ENCODE measurements around the gene FRMD5. TPM values are rescaled to one million over a fixed set of nuclear protein-coding genes. Genes with fewer than 3 reads are reported as not detected.

The FRMD5 gene
- total and polyA plus RNA-seq, 3 experiments from 2014 or later = 0.28 to 0.44 (median 0.37) TPM

DNA sequence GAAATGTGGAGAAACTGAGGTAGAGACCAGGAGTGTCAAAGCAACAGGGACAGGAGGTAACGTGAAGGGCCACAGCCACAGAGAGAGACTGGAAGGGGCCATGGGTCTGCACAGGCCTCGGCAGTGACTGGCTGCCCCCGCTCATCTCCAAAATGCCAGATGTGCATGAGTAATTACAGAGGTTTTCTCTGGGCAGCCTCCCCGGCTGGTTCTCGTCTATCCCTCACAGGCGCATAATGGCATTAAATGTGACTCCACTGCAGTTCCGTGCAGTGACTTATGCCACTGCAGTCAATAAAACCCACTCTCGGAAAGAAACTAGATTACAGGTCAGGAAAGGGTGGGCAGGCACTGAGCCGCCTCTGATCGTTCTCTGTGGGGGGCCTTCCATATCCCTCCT is 293.6 kb downstream of the FRMD5 start:
- H3K4me3 Mint-ChIP-seq = no peak overlapping the region
- H3K27me3 Mint-ChIP-seq = peaks cover 0 to 3% of the 10 kb centered on the region in 2 donors
- H3K36me3 ChIP-seq (ENCODE audit: insufficient read depth, low read length) = no peaks in the 10 kb centered on the region
- CTCF ChIA-PET = interaction anchor here (1.1 kb wide), 1 partner anchor 10 kb away, joined by 3 read pairs; no protein-coding TSS in a partner anchor
- H3K27ac ChIP-seq (ENCODE audit: low read depth, low read length) = no peak overlapping the region
- H3K9me3 ChIP-seq (ENCODE audit: low read length) = no peaks in the 10 kb centered on the region
- no peak for DNase-seq
- POLR2A ChIA-PET = no interaction called here
- H3K36me3 Mint-ChIP-seq = no peaks in the 10 kb centered on the region
- H3K27me3 ChIP-seq (ENCODE audit: insufficient read depth, low read length, poor library complexity, severe bottlenecking) = no peaks in the 10 kb centered on the region
- no peaks in the 10 kb centered on the region for H3K4me1 ChIP-seq (ENCODE audit: insufficient read depth, low read length)
- no peak overlapping the region for H3K4me3 ChIP-seq (ENCODE audit: low read length)
- no peaks in the 10 kb centered on the region for H3K9me3 Mint-ChIP-seq
- peak overlapping the region in 1 of 8 donors; percentile 76 for H3K27ac Mint-ChIP-seq
- H3K4me1 Mint-ChIP-seq = peaks cover 2 to 5% (median 4%) of the 10 kb centered on the region in 3 donors

DNA sequence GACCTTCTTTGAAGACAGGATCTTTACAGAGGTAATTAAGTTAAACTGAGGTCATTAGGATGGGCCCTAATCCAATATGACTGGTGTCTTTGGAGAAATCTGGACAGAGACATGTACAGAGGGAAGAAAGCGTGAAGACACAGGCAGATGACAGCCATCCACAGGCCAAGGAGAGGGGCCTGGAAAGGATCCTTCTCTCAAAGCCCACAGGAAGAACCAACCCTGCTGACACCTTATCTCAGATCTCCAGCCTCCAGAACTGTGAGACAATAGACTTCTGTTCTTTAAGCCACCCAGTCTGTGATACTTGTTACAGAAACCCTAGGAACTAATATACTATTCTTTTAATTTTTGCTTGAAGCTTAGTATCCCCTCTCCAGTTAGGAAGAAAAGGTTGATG is 294.1 kb downstream of the FRMD5 start:
- no peak overlapping the region for H3K4me3 ChIP-seq (ENCODE audit: low read length)
- H3K36me3 Mint-ChIP-seq = no peaks in the 10 kb centered on the region
- H3K27ac Mint-ChIP-seq = peak overlapping the region in 1 of 8 donors; percentile 76
- no peaks in the 10 kb centered on the region for H3K4me1 ChIP-seq (ENCODE audit: insufficient read depth, low read length)
- no peaks in the 10 kb centered on the region for H3K9me3 Mint-ChIP-seq
- no peaks in the 10 kb centered on the region for H3K27me3 ChIP-seq (ENCODE audit: insufficient read depth, low read length, poor library complexity, severe bottlenecking)
- CTCF ChIA-PET = no interaction called here
- no peak overlapping the region for H3K4me3 Mint-ChIP-seq
- H3K9me3 ChIP-seq (ENCODE audit: low read length) = no peaks in the 10 kb centered on the region
- POLR2A ChIA-PET = no interaction called here
- no peak overlapping the region for H3K27ac ChIP-seq (ENCODE audit: low read depth, low read length)
- H3K36me3 ChIP-seq (ENCODE audit: insufficient read depth, low read length) = no peaks in the 10 kb centered on the region
- no peak for DNase-seq
- H3K4me1 Mint-ChIP-seq = peaks cover 2 to 5% (median 4%) of the 10 kb centered on the region in 3 donors
- H3K27me3 Mint-ChIP-seq = peaks cover 0 to 3% of the 10 kb centered on the region in 2 donors

GRCh38 chr15:43899928-43900327 is 295.1 kb downstream of the FRMD5 start:
- Mint-ChIP-seq H3K36me3 (no peaks in the 10 kb centered on the region), H3K4me3 (no peak overlapping the region), H3K4me1 (peaks cover 2 to 5% (median 4%) of the 10 kb centered on the region in 3 donors), H3K9me3 (no peaks in the 10 kb centered on the region), H3K27ac (no peak overlapping the region), H3K27me3 (peaks cover 1 to 3% of the 10 kb centered on the region in 2 donors)
- H3K4me3 ChIP-seq (ENCODE audit: low read length) = no peak overlapping the region
- H3K4me1 ChIP-seq (ENCODE audit: insufficient read depth, low read length) = no peaks in the 10 kb centered on the region
- no peak for DNase-seq
- H3K27ac ChIP-seq (ENCODE audit: low read depth, low read length) = no peak overlapping the region
- no peaks in the 10 kb centered on the region for H3K27me3 ChIP-seq (ENCODE audit: insufficient read depth, low read length, poor library complexity, severe bottlenecking)
- no peaks in the 10 kb centered on the region for H3K9me3 ChIP-seq (ENCODE audit: low read length)
- H3K36me3 ChIP-seq (ENCODE audit: insufficient read depth, low read length) = no peaks in the 10 kb centered on the region
- ChIA-PET CTCF (no interaction called here), POLR2A (no interaction called here)

DNA sequence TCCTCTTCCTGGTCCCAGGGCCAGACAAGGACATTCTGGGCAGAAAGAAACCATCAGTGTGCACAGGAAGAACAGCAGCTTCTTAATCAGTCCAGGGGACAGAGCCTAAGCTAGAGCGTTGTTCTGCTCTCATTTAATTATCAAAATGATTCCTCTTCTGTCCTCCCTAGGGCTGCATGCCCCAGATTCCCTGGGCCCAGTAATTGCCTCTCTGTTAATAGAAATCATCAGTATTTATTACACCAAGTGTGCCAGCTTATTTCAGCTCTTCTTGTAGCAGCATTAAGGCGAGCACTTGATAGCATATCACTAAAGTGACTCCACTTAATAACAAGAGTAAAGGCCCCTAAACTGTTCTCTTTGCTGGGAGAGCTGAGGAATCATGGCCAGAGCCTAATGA is 296.2 kb downstream of the FRMD5 start:
- DNase-seq = no peak
- Histone ChIP-seq H3K9me3 (ENCODE audit: low read length) (no peaks in the 10 kb centered on the region), H3K4me1 (ENCODE audit: insufficient read depth, low read length) (no peaks in the 10 kb centered on the region), H3K27ac (ENCODE audit: low read depth, low read length) (no peak overlapping the region), H3K27me3 (ENCODE audit: insufficient read depth, low read length, poor library complexity, severe bottlenecking) (no peaks in the 10 kb centered on the region), H3K4me3 (ENCODE audit: low read length) (no peak overlapping the region), H3K36me3 (ENCODE audit: insufficient read depth, low read length) (no peaks in the 10 kb centered on the region)
- ChIA-PET POLR2A (no interaction called here), CTCF (no interaction called here)
- Mint-ChIP-seq H3K9me3 (no peaks in the 10 kb centered on the region), H3K27me3 (peaks cover 1 to 2% of the 10 kb centered on the region in 2 donors), H3K4me1 (peaks cover 1 to 3% (median 2%) of the 10 kb centered on the region in 3 donors), H3K4me3 (no peak overlapping the region), H3K27ac (no peak overlapping the region), H3K36me3 (no peaks in the 10 kb centered on the region)

GRCh38 chr15:43896543-43896942 is 298.5 kb downstream of the FRMD5 start:
- Mint-ChIP-seq H3K27ac (no peak overlapping the region), H3K4me3 (no peak overlapping the region), H3K4me1 (no peaks in the 10 kb centered on the region), H3K27me3 (peaks cover 0 to 1% of the 10 kb centered on the region in 2 donors), H3K36me3 (no peaks in the 10 kb centered on the region), H3K9me3 (no peaks in the 10 kb centered on the region)
- Histone ChIP-seq H3K36me3 (ENCODE audit: insufficient read depth, low read length) (no peaks in the 10 kb centered on the region), H3K27me3 (ENCODE audit: insufficient read depth, low read length, poor library complexity, severe bottlenecking) (no peaks in the 10 kb centered on the region), H3K9me3 (ENCODE audit: low read length) (no peaks in the 10 kb centered on the region), H3K4me1 (ENCODE audit: insufficient read depth, low read length) (no peaks in the 10 kb centered on the region), H3K27ac (ENCODE audit: low read depth, low read length) (no peak overlapping the region), H3K4me3 (ENCODE audit: low read length) (no peak overlapping the region)
- POLR2A ChIA-PET = no interaction called here
- CTCF ChIA-PET = no interaction called here
- no peak for DNase-seq

DNA sequence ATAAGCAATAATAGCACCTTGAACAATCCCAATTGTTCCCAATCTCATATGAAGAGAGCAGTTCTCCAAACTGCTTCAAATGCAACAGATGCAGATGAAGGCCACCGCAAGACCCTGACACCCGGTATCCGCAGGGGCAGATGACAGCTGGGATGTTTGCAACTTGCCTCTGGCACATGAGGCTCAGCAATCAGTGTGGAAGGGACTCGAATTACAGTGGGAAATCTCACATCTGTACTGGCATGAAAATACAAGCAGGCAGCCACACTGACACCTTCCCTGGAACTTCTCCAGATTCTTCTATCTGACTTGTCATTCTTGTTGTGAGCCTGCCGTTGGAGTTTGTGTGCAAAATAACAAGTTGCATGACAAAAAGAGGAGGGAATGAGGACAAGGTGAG is 299.5 kb downstream of the FRMD5 start:
- ChIA-PET POLR2A (no interaction called here), CTCF (no interaction called here)
- Histone ChIP-seq H3K27me3 (ENCODE audit: insufficient read depth, low read length, poor library complexity, severe bottlenecking) (no peaks in the 10 kb centered on the region), H3K36me3 (ENCODE audit: insufficient read depth, low read length) (no peaks in the 10 kb centered on the region), H3K9me3 (ENCODE audit: low read length) (no peaks in the 10 kb centered on the region), H3K27ac (ENCODE audit: low read depth, low read length) (no peak overlapping the region), H3K4me3 (ENCODE audit: low read length) (no peak overlapping the region), H3K4me1 (ENCODE audit: insufficient read depth, low read length) (no peaks in the 10 kb centered on the region)
- no peak overlapping the region for H3K4me3 Mint-ChIP-seq
- no peaks in the 10 kb centered on the region for H3K4me1 Mint-ChIP-seq
- H3K27ac Mint-ChIP-seq = no peak overlapping the region
- no peak for DNase-seq
- H3K27me3 Mint-ChIP-seq = peaks cover 0 to 3% of the 10 kb centered on the region in 2 donors
- H3K9me3 Mint-ChIP-seq = no peaks in the 10 kb centered on the region
- no peaks in the 10 kb centered on the region for H3K36me3 Mint-ChIP-seq

- Mint-ChIP-seq H3K9me3 (no peaks in the 10 kb centered on the region), H3K27ac (peak overlapping the region in 1 of 8 donors; percentile 20), H3K4me1 (no peaks in the 10 kb centered on the region), H3K36me3 (no peaks in the 10 kb centered on the region), H3K27me3 (peaks cover 0 to 3% of the 10 kb centered on the region in 2 donors), H3K4me3 (no peak overlapping the region)
- no peaks in the 10 kb centered on the region for H3K4me1 ChIP-seq (ENCODE audit: insufficient read depth, low read length)
- H3K9me3 ChIP-seq (ENCODE audit: low read length) = no peaks in the 10 kb centered on the region
- H3K27ac ChIP-seq (ENCODE audit: low read depth, low read length) = no peak overlapping the region
- no peak for DNase-seq
- H3K36me3 ChIP-seq (ENCODE audit: insufficient read depth, low read length) = no peaks in the 10 kb centered on the region
- no peaks in the 10 kb centered on the region for H3K27me3 ChIP-seq (ENCODE audit: insufficient read depth, low read length, poor library complexity, severe bottlenecking)
- POLR2A ChIA-PET = no interaction called here
- H3K4me3 ChIP-seq (ENCODE audit: low read length) = no peak overlapping the region
- CTCF ChIA-PET = no interaction called here
These were observed 301.1 kb downstream of the FRMD5 start for GRCh38 chr15:43893956-43894355.

GRCh38 chr15:43889042-43889441 is 306.0 kb downstream of the FRMD5 start:
- Histone ChIP-seq H3K27ac (ENCODE audit: low read depth, low read length) (no peak overlapping the region), H3K9me3 (ENCODE audit: low read length) (no peaks in the 10 kb centered on the region), H3K27me3 (ENCODE audit: insufficient read depth, low read length, poor library complexity, severe bottlenecking) (no peaks in the 10 kb centered on the region), H3K4me3 (ENCODE audit: low read length) (no peak overlapping the region), H3K4me1 (ENCODE audit: insufficient read depth, low read length) (no peaks in the 10 kb centered on the region), H3K36me3 (ENCODE audit: insufficient read depth, low read length) (no peaks in the 10 kb centered on the region)
- POLR2A ChIA-PET = no interaction called here
- H3K27me3 Mint-ChIP-seq = peaks cover 0 to 2% of the 10 kb centered on the region in 2 donors
- H3K4me1 Mint-ChIP-seq = no peaks in the 10 kb centered on the region
- H3K27ac Mint-ChIP-seq = no peak overlapping the region
- no peaks in the 10 kb centered on the region for H3K36me3 Mint-ChIP-seq
- CTCF ChIA-PET = no interaction called here
- no peak overlapping the region for H3K4me3 Mint-ChIP-seq
- no peak for DNase-seq
- H3K9me3 Mint-ChIP-seq = no peaks in the 10 kb centered on the region

DNA sequence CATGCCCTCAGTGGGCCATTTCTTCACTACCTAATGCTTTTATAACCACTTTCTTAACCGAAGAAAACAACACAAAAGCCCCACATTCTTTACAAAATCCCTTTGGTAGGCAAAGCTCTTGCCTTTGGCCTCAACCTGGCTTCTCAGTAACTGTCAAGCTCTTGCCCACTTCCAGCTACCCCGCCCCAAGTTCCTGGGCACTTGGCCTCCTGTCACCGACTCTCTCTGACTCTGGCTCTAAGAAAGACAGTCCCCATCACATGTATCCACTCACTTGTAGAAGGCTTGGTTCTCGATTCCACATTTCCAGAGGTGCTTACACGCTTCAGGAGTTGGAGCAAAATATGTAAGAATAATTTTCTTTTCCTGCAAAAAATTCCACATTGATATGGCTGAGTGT is 307.2 kb downstream of the FRMD5 start:
- Mint-ChIP-seq H3K36me3 (peaks cover 0 to 1% (median 0%) of the 10 kb centered on the region in 3 donors), H3K27ac (no peak overlapping the region), H3K4me1 (no peaks in the 10 kb centered on the region), H3K9me3 (no peaks in the 10 kb centered on the region), H3K27me3 (peaks cover 0 to 2% of the 10 kb centered on the region in 2 donors), H3K4me3 (no peak overlapping the region)
- Histone ChIP-seq H3K27me3 (ENCODE audit: insufficient read depth, low read length, poor library complexity, severe bottlenecking) (no peaks in the 10 kb centered on the region), H3K4me1 (ENCODE audit: insufficient read depth, low read length) (no peaks in the 10 kb centered on the region), H3K36me3 (ENCODE audit: insufficient read depth, low read length) (no peaks in the 10 kb centered on the region), H3K27ac (ENCODE audit: low read depth, low read length) (no peak overlapping the region), H3K4me3 (ENCODE audit: low read length) (no peak overlapping the region), H3K9me3 (ENCODE audit: low read length) (no peaks in the 10 kb centered on the region)
- POLR2A ChIA-PET = no interaction called here
- DNase-seq = no peak
- CTCF ChIA-PET = no interaction called here
